SK-N-SH (cell line): Measurements from ENCODE around the gene WDR48. TPM values are rescaled to one million over a fixed set of nuclear protein-coding genes. Genes with fewer than 3 reads are reported as not detected.
A peak's percentile ranks its signal among the peaks of the same experiment; 100 is the strongest.

Experiments
- CTCF ChIA-PET: fragments of 300-600, 350-600 bp; formaldehyde crosslinking; extraction: SDS; loops from one replicate; lab custom pipeline; 2021; lab: Yijun Ruan, JAX
- POLR2A ChIA-PET: fragments of 350-600 bp; sonication (Branson Sonifier 250); formaldehyde crosslinking; extraction: SDS; loops from one replicate; lab custom pipeline; 2020; ENCODE audit warnings: antibody characterized with exemption, inconsistent platforms; lab: Yijun Ruan, JAX
- DNase-seq: peaks from one replicate; pipeline ENCODE4 v3.0.0; 2012
- H2AFZ ChIP-seq: fragments of 200-600 bp; sonication (generic); 2 replicates; pipeline ENCODE4 v1.8.1; 2016; ENCODE audit warnings: antibody characterized with exemption, mild to moderate bottlenecking, low read depth
- H3F3A ChIP-seq: fragments of 200-600 bp; sonication (generic); replicated peaks from 2 replicates; pipeline ENCODE3; 2016; ENCODE audit warnings: antibody characterized with exemption, mild to moderate bottlenecking; ENCODE audit not compliant: insufficient read depth
- H3K27ac ChIP-seq, 2 experiments: fragments of 200-500 bp in 1 of 2; fragments of 200-600 bp in 1 of 2; sonication (Bioruptor generic) in 1 of 2; sonication (generic), shearing (Covaris generic) in 1 of 2; 2 replicates each; pipeline versions ENCODE4 v1.5.1 to v1.6.1; 2014 to 2016; ENCODE audit warnings: low read depth in 2 of 2, inconsistent platforms in 1 of 2, low read length in 1 of 2, mild to moderate bottlenecking in 1 of 2, mixed read lengths in 1 of 2
- H3K27me3 ChIP-seq: fragments of 200-600 bp; sonication (generic), shearing (Covaris generic); 2 replicates; pipeline ENCODE4 v1.6.1; 2016; ENCODE audit warnings: mixed run types; ENCODE audit not compliant: insufficient read depth
- H3K36me3 ChIP-seq, 2 experiments: fragments of 200-500 bp in 1 of 2; fragments of 200-600 bp in 1 of 2; sonication (Bioruptor generic) in 1 of 2; sonication (generic) in 1 of 2; replicated peaks in 1 of 2; 2 replicates each; pipeline versions ENCODE3 to v1.5.1; 2014 to 2016; ENCODE audit warnings: low read length in 1 of 2, mild to moderate bottlenecking in 1 of 2; ENCODE audit not compliant: insufficient read depth in 2 of 2, control insufficient read depth in 1 of 2
- H3K4me1 ChIP-seq, 2 experiments: fragments of 200-500 bp in 1 of 2; fragments of 200-600 bp in 1 of 2; sonication (Bioruptor generic) in 1 of 2; sonication (generic), shearing (Covaris generic) in 1 of 2; 2 replicates each; pipeline versions ENCODE4 v1.5.1 to v1.6.1; 2014 to 2016; ENCODE audit warnings: low read depth in 1 of 2, low read length in 1 of 2, mixed run types in 1 of 2; ENCODE audit not compliant: insufficient read depth in 2 of 2, control insufficient read depth in 1 of 2
- H3K4me2 ChIP-seq: fragments of 200-600 bp; sonication (generic), shearing (Covaris generic); 2 replicates; pipeline ENCODE4 v1.6.1; 2017; ENCODE audit warnings: mixed run types
- H3K4me3 ChIP-seq, 2 experiments: fragments of 200-500 bp in 1 of 2; fragments of 200-600 bp in 1 of 2; sonication (Bioruptor generic) in 1 of 2; sonication (generic), shearing (Covaris generic) in 1 of 2; 2 replicates each; pipeline versions ENCODE4 v1.5.1 to v1.8.1; 2014 to 2016; ENCODE audit warnings: low read depth in 2 of 2, inconsistent platforms in 1 of 2, low read length in 1 of 2, mild to moderate bottlenecking in 1 of 2, mixed read lengths in 1 of 2, moderate library complexity in 1 of 2
- H3K79me2 ChIP-seq: fragments of 200-600 bp; sonication (generic); 2 replicates; pipeline ENCODE4 v1.8.1; 2017; ENCODE audit warnings: mild to moderate bottlenecking; ENCODE audit not compliant: insufficient read depth
- H3K9ac ChIP-seq: fragments of 200-600 bp; sonication (generic); 2 replicates; pipeline ENCODE4 v1.6.1; 2017; ENCODE audit warnings: mixed run types
- H3K9me2 ChIP-seq: fragments of 200-600 bp; sonication (generic); 2 replicates; pipeline ENCODE4 v1.6.1; 2017; ENCODE audit warnings: mixed run types
- H3K9me3 ChIP-seq: fragments of 200-600 bp; sonication (generic); 2 replicates; pipeline ENCODE4 v1.6.1; 2017; ENCODE audit warnings: mixed run types, mild to moderate bottlenecking, moderate library complexity
- H4K20me1 ChIP-seq: fragments of 200-600 bp; sonication (generic); 2 replicates; pipeline ENCODE4 v1.6.1; 2017; ENCODE audit warnings: mild to moderate bottlenecking, mixed run types; ENCODE audit not compliant: insufficient read depth
- CHD2 ChIP-seq: fragments of 150-350 bp; IDR thresholded peaks from 2 replicates; pipeline ENCODE4 v1.6.1; 2018; ENCODE audit warnings: low read length; ENCODE audit not compliant: partially characterized antibody
- ELF1 ChIP-seq: IDR thresholded peaks from 2 replicates; pipeline ENCODE4 v1.4.0; 2012
- FOXJ3 ChIP-seq: sonication (generic); formaldehyde crosslinking; IDR thresholded peaks from 2 replicates; pipeline ENCODE4 v1.5.1; 2020; ENCODE audit warnings: mild to moderate bottlenecking, missing genetic modification reagents
- FOXM1 ChIP-seq: IDR thresholded peaks from 2 replicates; pipeline ENCODE4 v1.4.0; 2012; ENCODE audit warnings: low read depth, mild to moderate bottlenecking
- MXI1 ChIP-seq: IDR thresholded peaks from 2 replicates; pipeline ENCODE4 v1.6.1; 2012; ENCODE audit warnings: mild to moderate bottlenecking, low read depth, low read length, improper control_type of control experiment
- NFIC ChIP-seq: IDR thresholded peaks from 2 replicates; pipeline ENCODE4 v1.4.0; 2012; ENCODE audit warnings: borderline replicate concordance
- RAD21 ChIP-seq: IDR thresholded peaks from 2 replicates; pipeline ENCODE4 v1.6.1; 2012; ENCODE audit warnings: mild to moderate bottlenecking, low read length
- RFX5 ChIP-seq: IDR thresholded peaks from 2 replicates; pipeline ENCODE4 v1.6.1; 2012; ENCODE audit warnings: mild to moderate bottlenecking, improper control_type of control experiment, low read length
- RXRA ChIP-seq: IDR thresholded peaks from 2 replicates; pipeline ENCODE4 v1.4.0; 2012; ENCODE audit warnings: low read depth, mild to moderate bottlenecking, borderline replicate concordance
- TAF1 ChIP-seq: IDR thresholded peaks from 2 replicates; pipeline ENCODE4 v1.6.1; 2012; ENCODE audit warnings: low read depth, mild to moderate bottlenecking, low read length, moderate library complexity, borderline replicate concordance
- TCF12 ChIP-seq: IDR thresholded peaks from 2 replicates; pipeline ENCODE4 v1.4.0; 2012
- YY1 ChIP-seq: IDR thresholded peaks from 2 replicates; pipeline ENCODE4 v1.4.0; 2012; ENCODE audit warnings: low read depth, mild to moderate bottlenecking
- WGBS: methylation state at CpG from one replicate; pipeline ENCODE4 v1.1.6; 2017; ENCODE audit warnings: low lambda C conversion rate; 5-methylcytosine and 5-hydroxymethylcytosine counted together
- polyA plus RNA-seq, 3 experiments: library from polyadenylated mRNA; depleted of rRNA; stranded (reverse); fragments of >200 nt; gene quantifications; 2 replicates each; pipeline ENCODE4 v1.2.3, GENCODE V29; 2012
- TF ChIP-seq, protein P1 (sequence below): fragments of 150-350 bp; IDR thresholded peaks from 2 replicates; pipeline ENCODE4 v1.6.1; 2016; ENCODE audit warnings: mild to moderate bottlenecking, low read depth, low read length
- TF ChIP-seq, protein P2 (sequence below): IDR thresholded peaks from 2 replicates; pipeline ENCODE4 v1.4.0; 2012; ENCODE audit warnings: low read depth, borderline replicate concordance
- TF ChIP-seq, protein P3 (sequence below): IDR thresholded peaks from 2 replicates; pipeline ENCODE4; 2012

The WDR48 gene
- polyA plus RNA-seq, 1 of the 3 experiments (the other 2 are of a cell fraction), result 12.1 TPM

DNA sequence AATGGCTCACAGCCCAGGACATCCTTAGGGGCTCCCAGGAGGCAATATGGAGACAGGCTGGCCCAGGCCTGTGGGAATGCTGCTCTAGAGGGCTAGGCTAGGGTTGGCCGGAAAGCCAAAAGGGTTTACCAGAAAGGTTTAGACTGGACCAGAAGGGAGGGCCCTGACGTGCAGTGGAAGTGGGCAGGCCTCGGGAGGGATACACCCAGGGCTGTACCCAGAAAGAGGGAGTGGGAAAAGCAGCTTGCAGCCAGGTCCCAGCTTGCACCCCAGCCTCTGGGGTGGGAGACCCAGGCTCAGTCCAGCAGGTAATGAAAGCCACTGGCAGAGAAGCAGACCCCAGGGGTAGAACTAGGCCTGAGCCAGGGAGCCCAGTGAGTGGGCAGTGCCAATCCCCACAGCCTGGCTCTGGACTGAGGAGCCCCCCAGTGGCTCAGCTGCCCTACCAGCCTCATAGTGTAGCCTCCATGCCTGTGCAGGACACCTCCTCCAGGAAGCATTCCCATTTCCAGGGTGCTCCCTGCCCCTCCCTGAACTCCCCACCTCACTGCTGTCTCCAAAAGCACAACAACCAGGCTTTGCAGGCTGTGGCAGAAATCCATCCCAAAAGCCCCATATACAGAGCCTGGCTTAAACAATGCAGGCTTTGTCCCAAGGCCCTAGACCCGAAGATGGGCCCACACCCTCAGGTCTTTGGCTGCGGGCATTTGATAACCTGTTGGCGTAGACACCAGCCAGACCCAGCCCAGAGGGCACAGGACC is 52.2 kb downstream of the WDR48 start:
- Histone ChIP-seq H3F3A (peaks cover 6% of the 10 kb centered on the region), H3K36me3 (peaks cover 7 to 24% of the 10 kb centered on the region in 2 experiments), H3K4me1 (peaks cover 4 to 25% of the 10 kb centered on the region in 2 experiments; a peak in 2 of 4 replicates), H4K20me1 (peaks cover 50% of the 10 kb centered on the region), H3K4me2 (no peak overlapping the region), H3K9ac (no peak overlapping the region), H3K4me3 (no peak overlapping the region), H3K27ac (no peak overlapping the region; a peak in 1 of 4 replicates), H3K27me3 (no peaks in the 10 kb centered on the region), H3K9me2 (no peaks in the 10 kb centered on the region), H3K79me2 (peaks cover 54% of the 10 kb centered on the region), H3K9me3 (no peaks in the 10 kb centered on the region), H2AFZ (no peak overlapping the region)
- WGBS, result 88% methylated on average over 6 of the region's 6 CpGs
- ChIA-PET CTCF (interaction anchor here (0.9 to 3.0 kb wide), 3 partner anchors 85 to 188 kb away, joined by 3 to 20 read pairs (median 18); no protein-coding TSS in a partner anchor), POLR2A (interaction anchor here (0.6 kb wide), 1 partner anchor 280 kb away, joined by 3 read pairs; no protein-coding TSS in a partner anchor)
- no peak for DNase-seq
- TF ChIP-seq CHD2, result no peak
- TF ChIP-seq MXI1, result no peak
- no peak for TF ChIP-seq FOXM1

DNA sequence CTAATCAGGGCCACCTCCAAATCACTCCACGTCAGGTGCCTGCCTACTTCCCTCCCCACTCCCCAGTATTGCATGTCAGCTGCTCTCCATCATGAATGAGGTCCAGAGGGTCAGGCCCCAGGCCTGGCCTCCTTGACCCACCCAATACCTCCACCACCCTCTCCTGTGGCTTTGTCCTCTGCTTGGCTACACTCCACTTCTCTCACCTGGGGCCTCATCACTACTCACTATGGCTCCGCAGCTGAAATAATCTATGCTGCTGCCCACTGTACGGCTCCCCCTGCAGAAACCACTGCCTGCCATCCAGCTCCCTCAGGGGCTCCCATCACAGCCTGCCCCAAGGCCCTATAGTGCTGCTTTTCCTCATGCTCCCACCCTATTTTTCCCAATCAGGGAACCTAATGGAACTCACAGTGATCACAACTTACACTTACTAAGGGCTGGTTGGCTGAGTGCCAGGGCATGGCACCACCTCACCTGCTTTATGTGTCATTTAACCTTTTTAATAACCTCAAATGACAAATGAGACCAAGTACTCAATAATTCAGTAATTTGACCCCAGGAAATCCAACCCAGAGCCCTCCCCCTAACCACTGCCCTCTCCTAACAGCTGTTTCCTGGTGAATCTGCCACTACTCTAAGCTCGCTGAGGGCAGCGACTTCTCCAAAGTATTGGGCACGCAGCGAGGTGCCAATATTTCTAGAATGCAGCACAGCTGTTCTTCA is 53.3 kb downstream of the WDR48 start:
- no peak for TF ChIP-seq MXI1
- TF ChIP-seq, protein P1, sequence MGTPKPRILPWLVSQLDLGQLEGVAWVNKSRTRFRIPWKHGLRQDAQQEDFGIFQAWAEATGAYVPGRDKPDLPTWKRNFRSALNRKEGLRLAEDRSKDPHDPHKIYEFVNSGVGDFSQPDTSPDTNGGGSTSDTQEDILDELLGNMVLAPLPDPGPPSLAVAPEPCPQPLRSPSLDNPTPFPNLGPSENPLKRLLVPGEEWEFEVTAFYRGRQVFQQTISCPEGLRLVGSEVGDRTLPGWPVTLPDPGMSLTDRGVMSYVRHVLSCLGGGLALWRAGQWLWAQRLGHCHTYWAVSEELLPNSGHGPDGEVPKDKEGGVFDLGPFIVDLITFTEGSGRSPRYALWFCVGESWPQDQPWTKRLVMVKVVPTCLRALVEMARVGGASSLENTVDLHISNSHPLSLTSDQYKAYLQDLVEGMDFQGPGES, result no peak
- peak; percentile 31; the same call in 1 of the 2 replicates for TF ChIP-seq NFIC
- TF ChIP-seq TCF12, result no peak
- no peaks in the 10 kb centered on the region for H3K9me3 ChIP-seq
- H3K79me2 ChIP-seq, result peaks cover 54% of the 10 kb centered on the region
- DNase-seq, result no peak
- ChIA-PET POLR2A (no interaction called here), CTCF (interaction anchor here (1.5 to 3.0 kb wide), 4 partner anchors 22 to 187 kb away, joined by 7 to 20 read pairs (median 12); no protein-coding TSS in a partner anchor)
- H3K4me1 ChIP-seq, result peaks cover 4 to 25% of the 10 kb centered on the region in 2 experiments; a peak in 2 of 4 replicates
- H3K9ac ChIP-seq, result no peak overlapping the region
- H4K20me1 ChIP-seq, result peaks cover 50% of the 10 kb centered on the region
- 94% methylated on average over 7 of the region's 7 CpGs for WGBS
- H3K27me3 ChIP-seq, result no peaks in the 10 kb centered on the region
- H3F3A ChIP-seq, result peaks cover 6% of the 10 kb centered on the region
- peak overlapping the region; percentile 99 for H3K4me2 ChIP-seq
- no peaks in the 10 kb centered on the region for H3K9me2 ChIP-seq
- H2AFZ ChIP-seq, result no peak overlapping the region
- H3K27ac ChIP-seq, result no peak overlapping the region
- H3K4me3 ChIP-seq, result peak overlapping the region in 1 of 2 experiments; percentile 99; a peak in 1 of 4 replicates
- H3K36me3 ChIP-seq, result peaks cover 3 to 12% of the 10 kb centered on the region in 2 experiments

DNA sequence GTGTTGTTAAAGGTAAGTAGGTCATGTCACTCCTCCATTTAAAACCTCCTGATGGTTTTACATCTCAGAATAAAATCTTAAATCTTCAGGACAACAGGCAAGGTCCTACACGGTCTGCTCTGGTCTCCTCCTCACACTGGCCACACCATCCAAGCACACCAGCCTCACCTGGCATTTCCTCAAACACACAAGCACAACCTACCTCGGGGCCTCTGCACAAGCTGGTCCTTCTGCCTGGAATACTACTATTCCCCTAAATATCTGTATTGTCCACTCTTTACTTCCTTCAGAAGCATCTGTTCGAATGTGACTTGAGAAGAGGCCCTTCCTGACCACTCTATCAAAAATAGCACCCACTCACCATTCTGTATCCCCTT is 53.9 kb downstream of the WDR48 start:
- H4K20me1 ChIP-seq, result peaks cover 48% of the 10 kb centered on the region
- H3K9me3 ChIP-seq, result no peaks in the 10 kb centered on the region
- peaks cover 2 to 8% of the 10 kb centered on the region in 2 experiments for H3K36me3 ChIP-seq
- CTCF ChIA-PET, result interaction anchor here (1.4 to 3.0 kb wide), 4 partner anchors 21 to 186 kb away, joined by 7 to 18 read pairs (median 8); no protein-coding TSS in a partner anchor
- no peaks in the 10 kb centered on the region for H3K9me2 ChIP-seq
- POLR2A ChIA-PET, result no interaction called here
- no peaks in the 10 kb centered on the region for H3K27me3 ChIP-seq
- H3K4me2 ChIP-seq, result peak overlapping the region; percentile 99
- DNase-seq, result no peak
- H3F3A ChIP-seq, result peaks cover 6% of the 10 kb centered on the region
- TF ChIP-seq YY1, result no peak
- no peak for TF ChIP-seq TAF1
- TF ChIP-seq ELF1, result no peak
- no peak for TF ChIP-seq TCF12
- TF ChIP-seq, protein P2, sequence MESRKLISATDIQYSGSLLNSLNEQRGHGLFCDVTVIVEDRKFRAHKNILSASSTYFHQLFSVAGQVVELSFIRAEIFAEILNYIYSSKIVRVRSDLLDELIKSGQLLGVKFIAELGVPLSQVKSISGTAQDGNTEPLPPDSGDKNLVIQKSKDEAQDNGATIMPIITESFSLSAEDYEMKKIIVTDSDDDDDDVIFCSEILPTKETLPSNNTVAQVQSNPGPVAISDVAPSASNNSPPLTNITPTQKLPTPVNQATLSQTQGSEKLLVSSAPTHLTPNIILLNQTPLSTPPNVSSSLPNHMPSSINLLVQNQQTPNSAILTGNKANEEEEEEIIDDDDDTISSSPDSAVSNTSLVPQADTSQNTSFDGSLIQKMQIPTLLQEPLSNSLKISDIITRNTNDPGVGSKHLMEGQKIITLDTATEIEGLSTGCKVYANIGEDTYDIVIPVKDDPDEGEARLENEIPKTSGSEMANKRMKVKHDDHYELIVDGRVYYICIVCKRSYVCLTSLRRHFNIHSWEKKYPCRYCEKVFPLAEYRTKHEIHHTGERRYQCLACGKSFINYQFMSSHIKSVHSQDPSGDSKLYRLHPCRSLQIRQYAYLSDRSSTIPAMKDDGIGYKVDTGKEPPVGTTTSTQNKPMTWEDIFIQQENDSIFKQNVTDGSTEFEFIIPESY, result no peak
- TF ChIP-seq RFX5, result no peak
- no peak for TF ChIP-seq FOXJ3
- TF ChIP-seq, protein P3, sequence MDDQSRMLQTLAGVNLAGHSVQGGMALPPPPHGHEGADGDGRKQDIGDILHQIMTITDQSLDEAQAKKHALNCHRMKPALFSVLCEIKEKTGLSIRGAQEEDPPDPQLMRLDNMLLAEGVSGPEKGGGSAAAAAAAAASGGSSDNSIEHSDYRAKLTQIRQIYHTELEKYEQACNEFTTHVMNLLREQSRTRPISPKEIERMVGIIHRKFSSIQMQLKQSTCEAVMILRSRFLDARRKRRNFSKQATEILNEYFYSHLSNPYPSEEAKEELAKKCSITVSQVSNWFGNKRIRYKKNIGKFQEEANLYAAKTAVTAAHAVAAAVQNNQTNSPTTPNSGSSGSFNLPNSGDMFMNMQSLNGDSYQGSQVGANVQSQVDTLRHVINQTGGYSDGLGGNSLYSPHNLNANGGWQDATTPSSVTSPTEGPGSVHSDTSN, result no peak
- TF ChIP-seq RAD21, result no peak
- TF ChIP-seq RXRA, result no peak
- TF ChIP-seq, all 33 proteins: peak for 0
- Histone ChIP-seq H3K27ac (no peak overlapping the region; a peak in 1 of 4 replicates), H3K79me2 (peaks cover 53% of the 10 kb centered on the region), H2AFZ (no peak overlapping the region), H3K4me3 (peak overlapping the region in 1 of 2 experiments; percentile 99; a peak in 3 of 4 replicates), H3K9ac (no peak overlapping the region), H3K4me1 (peaks cover 4 to 25% of the 10 kb centered on the region in 2 experiments; a peak in 2 of 4 replicates)
- 73% methylated on average over 3 of the region's 3 CpGs for WGBS
